ENCODE results near the gene ZNF333.

Gene ZNF333

DNA sequence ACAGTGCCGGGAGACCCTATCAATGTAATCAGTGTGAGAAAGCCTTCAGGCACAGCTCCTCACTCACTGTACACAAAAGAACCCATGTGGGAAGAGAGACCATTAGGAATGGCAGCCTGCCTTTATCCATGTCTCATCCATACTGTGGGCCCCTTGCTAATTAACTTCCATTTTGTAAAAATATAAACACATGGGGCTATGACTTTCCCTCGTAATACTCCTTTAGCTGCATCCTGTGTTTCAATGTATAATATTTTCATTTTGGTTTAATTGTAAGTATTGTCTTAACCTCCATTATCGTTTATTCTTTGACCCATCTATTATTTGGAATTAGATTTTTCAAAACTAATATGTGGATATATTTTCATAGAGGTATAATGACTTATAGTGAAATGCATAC, 29.3 kb downstream of the ZNF333 start:
- FAIRE-seq (no peak), DNase-seq (ENCODE audit: insufficient read length, low spot score) (no peak)
- TF ChIP-seq SPI1 (IDR thresholded peaks at IDR 0.05; ENCODE audit: low read depth, low read length): no peak
- TF ChIP-seq POLR2A (IDR thresholded peaks at IDR 0.05; ENCODE audit: low read depth, low read length): no peak
- no peak for TF ChIP-seq POU2F2 (IDR thresholded peaks at IDR 0.05; ENCODE audit: low read depth, low read length)
- TF ChIP-seq PAX5 (IDR thresholded peaks at IDR 0.05; ENCODE audit: insufficient read depth, low read length, severe bottlenecking): no peak
- no peak for TF ChIP-seq POLR2AphosphoS5 (IDR thresholded peaks at IDR 0.05; ENCODE audit: low read depth, low read length)
- no peak for TF ChIP-seq TAF1 (IDR thresholded peaks at IDR 0.05; ENCODE audit: low read depth, low read length)

DNA sequence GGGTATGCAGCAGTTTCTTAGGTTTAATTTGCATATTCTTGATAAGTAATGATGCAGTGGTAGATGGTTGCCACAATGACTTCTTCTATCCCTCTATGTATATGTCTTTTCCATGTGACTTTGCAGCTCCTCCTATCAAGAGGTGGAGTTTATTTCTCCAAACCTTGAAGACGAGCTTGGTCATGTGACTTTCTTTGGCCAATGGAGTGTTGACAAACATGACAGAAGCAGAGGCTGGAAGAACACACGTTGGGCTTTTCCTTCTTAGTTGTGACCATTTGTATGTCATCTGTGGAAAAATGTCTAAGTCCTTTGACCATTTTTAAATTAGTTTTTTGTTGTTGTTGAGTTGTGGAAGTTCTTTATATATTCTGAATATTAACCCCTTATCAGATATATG, 32.3 kb downstream of the ZNF333 start:
- no peak for DNase-seq (ENCODE audit: insufficient read length, low spot score)
- FAIRE-seq: no peak
- no peak for TF ChIP-seq SPI1 (IDR thresholded peaks at IDR 0.05; ENCODE audit: low read depth, low read length)
- no peak for TF ChIP-seq POLR2AphosphoS5 (IDR thresholded peaks at IDR 0.05; ENCODE audit: low read depth, low read length)
- no peak for TF ChIP-seq TAF1 (IDR thresholded peaks at IDR 0.05; ENCODE audit: low read depth, low read length)

- DNase-seq (ENCODE audit: insufficient read length, low spot score): no peak
- TF ChIP-seq POU2F2 (IDR thresholded peaks at IDR 0.05; ENCODE audit: low read depth, low read length) (no peak), SPI1 (IDR thresholded peaks at IDR 0.05; ENCODE audit: low read depth, low read length) (no peak), PAX5 (IDR thresholded peaks at IDR 0.05; ENCODE audit: insufficient read depth, low read length, severe bottlenecking) (no peak), TAF1 (IDR thresholded peaks at IDR 0.05; ENCODE audit: low read depth, low read length) (no peak), POLR2A (IDR thresholded peaks at IDR 0.05; ENCODE audit: low read depth, low read length) (no peak), POLR2AphosphoS5 (IDR thresholded peaks at IDR 0.05; ENCODE audit: low read depth, low read length) (no peak)
- FAIRE-seq: no peak
These were observed 38.7 kb downstream of the ZNF333 start for GRCh38 chr19:14728595-14728994.

GRCh38 chr19:14731200-14731599, 41.4 kb downstream of the ZNF333 start:
- DNase-seq (ENCODE audit: insufficient read length, low spot score) (no peak), FAIRE-seq (no peak)

DNA sequence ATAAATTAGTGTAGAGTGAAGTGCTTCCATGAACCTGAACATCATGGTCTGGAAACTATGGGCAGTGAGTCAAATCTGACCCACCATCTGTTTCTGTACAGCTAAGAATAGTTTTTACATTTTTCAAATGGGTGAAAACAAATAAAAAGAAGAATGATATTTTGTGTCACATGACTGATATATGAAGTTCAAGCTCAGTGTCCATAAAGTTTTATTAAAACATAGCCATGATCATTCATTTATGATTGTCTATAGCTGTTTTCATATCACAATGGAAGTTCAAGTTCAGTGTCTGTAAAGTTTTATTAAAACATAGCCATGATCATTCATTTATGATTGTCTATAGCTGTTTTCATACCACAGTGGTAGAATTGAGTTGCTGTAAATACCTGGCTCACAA, 42.7 kb downstream of the ZNF333 start:
- no peak for DNase-seq (ENCODE audit: insufficient read length, low spot score)
- FAIRE-seq: no peak
- TF ChIP-seq POLR2A (IDR thresholded peaks at IDR 0.05; ENCODE audit: low read depth, low read length) (no peak), TAF1 (IDR thresholded peaks at IDR 0.05; ENCODE audit: low read depth, low read length) (no peak), POLR2AphosphoS5 (IDR thresholded peaks at IDR 0.05; ENCODE audit: low read depth, low read length) (no peak), PAX5 (IDR thresholded peaks at IDR 0.05; ENCODE audit: insufficient read depth, low read length, severe bottlenecking) (no peak), POU2F2 (IDR thresholded peaks at IDR 0.05; ENCODE audit: low read depth, low read length) (no peak), SPI1 (IDR thresholded peaks at IDR 0.05; ENCODE audit: low read depth, low read length) (no peak)

More at GRCh38 chr19:14731200-14731599, 41.4 kb downstream of the ZNF333 start:
- no peak for TF ChIP-seq SPI1 (IDR thresholded peaks at IDR 0.05; ENCODE audit: low read depth, low read length)
- no peak for TF ChIP-seq POU2F2 (IDR thresholded peaks at IDR 0.05; ENCODE audit: low read depth, low read length)
- TF ChIP-seq POLR2A (IDR thresholded peaks at IDR 0.05; ENCODE audit: low read depth, low read length): no peak
- no peak for TF ChIP-seq PAX5 (IDR thresholded peaks at IDR 0.05; ENCODE audit: insufficient read depth, low read length, severe bottlenecking)
- TF ChIP-seq TAF1 (IDR thresholded peaks at IDR 0.05; ENCODE audit: low read depth, low read length): no peak
- TF ChIP-seq POLR2AphosphoS5 (IDR thresholded peaks at IDR 0.05; ENCODE audit: low read depth, low read length): no peak

DNA sequence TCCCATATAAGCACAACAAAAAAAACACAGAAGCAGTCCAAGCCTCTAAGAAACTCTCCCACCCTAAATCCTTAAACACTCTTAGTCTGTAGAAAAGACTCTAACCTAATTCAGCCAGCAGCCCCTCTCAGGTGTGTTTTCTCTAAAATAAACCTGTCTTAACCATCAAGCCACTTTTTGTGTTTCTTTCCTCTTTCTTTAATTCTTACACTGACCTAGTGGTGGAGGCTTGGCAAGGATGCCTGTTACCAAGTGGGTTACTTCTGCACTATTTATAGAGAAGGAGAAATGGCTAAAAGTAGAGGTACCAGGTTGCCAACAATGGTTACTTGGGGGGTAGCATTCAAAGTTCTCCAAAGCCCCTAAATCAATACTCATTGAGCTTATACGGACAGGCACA, 43.7 kb downstream of the ZNF333 start:
- FAIRE-seq (no peak), DNase-seq (ENCODE audit: insufficient read length, low spot score) (no peak)
- no peak for TF ChIP-seq POLR2AphosphoS5 (IDR thresholded peaks at IDR 0.05; ENCODE audit: low read depth, low read length)
- no peak for TF ChIP-seq POLR2A (IDR thresholded peaks at IDR 0.05; ENCODE audit: low read depth, low read length)
- no peak for TF ChIP-seq POU2F2 (IDR thresholded peaks at IDR 0.05; ENCODE audit: low read depth, low read length)
- TF ChIP-seq TAF1 (IDR thresholded peaks at IDR 0.05; ENCODE audit: low read depth, low read length): no peak
- no peak for TF ChIP-seq SPI1 (IDR thresholded peaks at IDR 0.05; ENCODE audit: low read depth, low read length)
- TF ChIP-seq PAX5 (IDR thresholded peaks at IDR 0.05; ENCODE audit: insufficient read depth, low read length, severe bottlenecking): no peak

GRCh38 chr19:14735915-14736314, 46.1 kb downstream of the ZNF333 start:
- FAIRE-seq (no peak), DNase-seq (ENCODE audit: insufficient read length, low spot score) (no peak)
- TF ChIP-seq PAX5 (IDR thresholded peaks at IDR 0.05; ENCODE audit: insufficient read depth, low read length, severe bottlenecking) (no peak), POLR2AphosphoS5 (IDR thresholded peaks at IDR 0.05; ENCODE audit: low read depth, low read length) (no peak), POLR2A (IDR thresholded peaks at IDR 0.05; ENCODE audit: low read depth, low read length) (no peak), SPI1 (IDR thresholded peaks at IDR 0.05; ENCODE audit: low read depth, low read length) (no peak), TAF1 (IDR thresholded peaks at IDR 0.05; ENCODE audit: low read depth, low read length) (no peak), POU2F2 (IDR thresholded peaks at IDR 0.05; ENCODE audit: low read depth, low read length) (no peak)

GRCh38 chr19:14746886-14747285, 57.0 kb downstream of the ZNF333 start:
- DNase-seq (ENCODE audit: insufficient read length, low spot score) (no peak), FAIRE-seq (no peak)
- TF ChIP-seq PAX5 (IDR thresholded peaks at IDR 0.05; ENCODE audit: insufficient read depth, low read length, severe bottlenecking): no peak
- TF ChIP-seq POLR2A (IDR thresholded peaks at IDR 0.05; ENCODE audit: low read depth, low read length): no peak
- no peak for TF ChIP-seq SPI1 (IDR thresholded peaks at IDR 0.05; ENCODE audit: low read depth, low read length)
- no peak for TF ChIP-seq POLR2AphosphoS5 (IDR thresholded peaks at IDR 0.05; ENCODE audit: low read depth, low read length)
- TF ChIP-seq POU2F2 (IDR thresholded peaks at IDR 0.05; ENCODE audit: low read depth, low read length): no peak

- TF ChIP-seq SPI1 (IDR thresholded peaks at IDR 0.05; ENCODE audit: low read depth, low read length): no peak
- TF ChIP-seq TAF1 (IDR thresholded peaks at IDR 0.05; ENCODE audit: low read depth, low read length): no peak
- TF ChIP-seq POU2F2 (IDR thresholded peaks at IDR 0.05; ENCODE audit: low read depth, low read length): no peak
- TF ChIP-seq POLR2AphosphoS5 (IDR thresholded peaks at IDR 0.05; ENCODE audit: low read depth, low read length): no peak
- TF ChIP-seq PAX5 (IDR thresholded peaks at IDR 0.05; ENCODE audit: insufficient read depth, low read length, severe bottlenecking): no peak
- TF ChIP-seq POLR2A (IDR thresholded peaks at IDR 0.05; ENCODE audit: low read depth, low read length): no peak
- FAIRE-seq: no peak
- DNase-seq (ENCODE audit: insufficient read length, low spot score): no peak
These were observed 58.8 kb downstream of the ZNF333 start for GRCh38 chr19:14748601-14749000.

DNA sequence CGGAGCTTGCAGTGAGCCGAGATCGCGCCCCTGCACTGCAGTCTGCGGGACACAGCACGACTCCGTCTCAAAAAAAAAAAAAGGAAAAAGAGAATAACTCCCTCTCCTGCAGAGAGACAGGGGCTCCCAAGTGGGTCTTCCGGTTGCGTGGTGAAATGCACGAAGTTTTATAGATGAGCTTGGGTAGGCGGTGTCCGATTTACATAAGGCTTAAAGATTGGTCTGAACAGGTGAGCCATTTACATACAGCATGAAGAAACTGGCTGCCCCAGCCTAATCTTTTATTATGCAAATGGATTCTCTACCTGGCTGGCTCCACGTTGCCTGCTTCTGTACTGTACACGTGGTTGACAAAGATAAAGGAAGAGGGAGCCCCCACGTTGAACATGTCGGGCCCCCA, 69.0 kb downstream of the ZNF333 start:
- TF ChIP-seq TAF1 (IDR thresholded peaks at IDR 0.05; ENCODE audit: low read depth, low read length) (no peak), SPI1 (IDR thresholded peaks at IDR 0.05; ENCODE audit: low read depth, low read length) (no peak), POU2F2 (IDR thresholded peaks at IDR 0.05; ENCODE audit: low read depth, low read length) (no peak), POLR2AphosphoS5 (IDR thresholded peaks at IDR 0.05; ENCODE audit: low read depth, low read length) (no peak), PAX5 (IDR thresholded peaks at IDR 0.05; ENCODE audit: insufficient read depth, low read length, severe bottlenecking) (no peak), POLR2A (IDR thresholded peaks at IDR 0.05; ENCODE audit: low read depth, low read length) (no peak)
- DNase-seq (ENCODE audit: insufficient read length, low spot score) (no peak), FAIRE-seq (no peak)
